CD4-positive, alpha-beta T cell treated with Interleukin-4 for 1 hour (primary cell): ENCODE results near the gene ZNF362.
A peak's percentile ranks its signal among the peaks of the same experiment; 100 is the strongest.

Source experiments
- DNase-seq, 2 donors: peaks; one replicate each; pipeline ENCODE4 v3.0.0-alpha.2; 2020 to 2022

The ZNF362 gene

GRCh38 chr1:33330361-33330890 is 74.1 kb downstream of the ZNF362 start:
- DNase-seq: no peak

GRCh38 chr1:33330906-33331305 is 74.6 kb downstream of the ZNF362 start:
- DNase-seq: no peak

GRCh38 chr1:33331444-33332356 is 75.4 kb downstream of the ZNF362 start:
- DNase-seq: no peak

GRCh38 chr1:33332357-33332789 is 76.1 kb downstream of the ZNF362 start:
- DNase-seq: no peak

- DNase-seq: no peak
These were observed 76.6 kb downstream of the ZNF362 start for GRCh38 chr1:33332881-33333280.

GRCh38 chr1:33334081-33334552 is 77.8 kb downstream of the ZNF362 start:
- no peak for DNase-seq

DNA sequence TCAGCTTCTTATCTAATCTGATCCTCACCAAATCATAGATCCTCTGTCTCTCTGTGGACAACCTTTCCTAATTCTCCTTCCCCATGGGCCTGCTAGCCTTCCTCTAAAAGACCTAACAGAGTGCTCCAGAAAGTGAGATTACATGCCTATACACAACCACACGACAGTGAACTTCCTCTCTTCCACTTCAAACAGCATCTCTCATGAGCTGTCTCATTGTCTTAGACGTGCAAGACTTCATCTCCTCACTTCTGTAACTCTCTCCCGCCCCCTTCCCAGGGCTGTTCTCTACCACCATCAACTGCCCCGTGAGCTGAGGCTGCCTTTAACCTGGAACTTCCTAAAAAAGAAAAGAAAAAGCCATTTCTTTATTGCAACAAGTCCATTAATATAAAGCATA is 78.7 kb downstream of the ZNF362 start:
- DNase-seq: no peak

DNA sequence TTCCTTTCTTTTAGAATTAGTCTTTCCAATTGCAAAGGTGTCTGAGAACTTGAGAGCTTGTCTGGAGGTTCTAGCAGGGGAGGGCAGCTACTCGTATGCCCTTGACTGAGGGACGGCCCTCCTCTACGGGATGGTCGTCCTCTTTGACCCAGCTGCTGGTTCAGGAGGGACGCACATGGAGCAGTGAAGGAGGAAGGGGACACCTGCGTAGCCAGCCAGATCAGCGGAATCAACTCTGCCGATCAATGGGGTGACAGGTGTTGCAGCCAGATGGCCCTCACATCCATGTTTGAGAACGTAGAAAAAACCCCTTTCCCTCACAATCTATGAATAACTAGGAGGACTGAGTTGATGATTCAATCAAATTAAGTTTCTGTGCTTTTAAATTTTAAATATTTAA is 80.3 kb downstream of the ZNF362 start:
- DNase-seq: no peak

- no peak for DNase-seq
These were observed 81.1 kb downstream of the ZNF362 start for GRCh38 chr1:33337441-33337840.

DNA sequence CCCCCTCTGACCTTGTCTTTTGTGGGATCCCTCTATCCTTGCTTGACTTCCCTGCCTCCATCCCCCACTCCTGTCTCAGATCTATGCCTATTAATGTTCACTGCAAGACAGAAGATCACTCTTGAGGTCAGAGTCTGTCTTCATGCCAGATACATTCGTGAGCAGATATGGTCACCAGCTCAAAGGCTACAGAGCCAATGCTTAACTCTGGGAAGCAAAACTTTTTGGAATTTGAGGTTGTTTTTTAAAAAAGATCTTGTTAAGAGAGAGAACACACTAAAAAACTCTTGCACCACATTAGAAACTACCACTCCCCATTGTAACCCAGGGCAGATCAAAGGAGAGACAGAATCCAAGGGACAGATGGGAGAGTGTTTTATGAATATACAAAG is 81.8 kb downstream of the ZNF362 start:
- no peak for DNase-seq

GRCh38 chr1:33338440-33339211 is 82.3 kb downstream of the ZNF362 start:
- DNase-seq: peak in 1 of 2 donors; percentile 30

DNA sequence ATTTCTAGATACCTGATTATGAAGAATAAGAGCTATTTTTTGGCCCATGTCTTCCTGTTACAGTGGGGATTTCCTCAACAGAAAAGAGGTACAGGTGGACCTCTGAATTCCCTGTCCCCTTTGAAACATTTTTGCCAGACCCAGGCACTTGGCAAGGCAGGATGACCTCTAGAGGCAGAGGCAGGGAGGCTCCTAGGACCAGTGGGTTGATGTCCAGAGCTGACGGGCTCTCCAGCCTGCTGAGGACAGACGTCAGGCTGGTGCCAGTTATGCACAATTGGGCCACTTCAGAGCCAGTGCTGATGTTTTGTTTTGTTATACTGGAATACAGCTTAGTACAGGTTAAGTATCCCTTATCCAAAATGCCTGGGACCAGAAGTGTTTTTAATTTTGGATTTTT is 83.1 kb downstream of the ZNF362 start:
- no peak for DNase-seq

DNA sequence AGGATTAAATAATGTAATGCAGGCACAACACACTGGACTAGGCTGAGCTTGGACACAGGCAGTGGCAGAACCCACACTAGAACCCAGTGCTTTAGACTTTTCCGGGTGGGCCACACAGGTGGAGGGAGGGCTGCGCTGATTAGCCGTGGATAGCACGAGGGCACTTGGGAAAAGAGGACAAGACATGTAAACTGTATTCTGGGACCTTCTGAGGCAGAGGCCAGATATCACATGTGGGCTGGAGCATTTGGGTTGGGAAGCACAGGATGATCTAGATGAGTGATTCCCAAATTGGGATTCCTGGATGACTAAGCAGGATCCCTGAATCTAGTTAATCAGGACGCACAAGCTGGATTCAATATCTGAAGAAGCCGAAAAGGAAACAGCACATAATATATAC is 84.9 kb downstream of the ZNF362 start:
- no peak for DNase-seq

DNA sequence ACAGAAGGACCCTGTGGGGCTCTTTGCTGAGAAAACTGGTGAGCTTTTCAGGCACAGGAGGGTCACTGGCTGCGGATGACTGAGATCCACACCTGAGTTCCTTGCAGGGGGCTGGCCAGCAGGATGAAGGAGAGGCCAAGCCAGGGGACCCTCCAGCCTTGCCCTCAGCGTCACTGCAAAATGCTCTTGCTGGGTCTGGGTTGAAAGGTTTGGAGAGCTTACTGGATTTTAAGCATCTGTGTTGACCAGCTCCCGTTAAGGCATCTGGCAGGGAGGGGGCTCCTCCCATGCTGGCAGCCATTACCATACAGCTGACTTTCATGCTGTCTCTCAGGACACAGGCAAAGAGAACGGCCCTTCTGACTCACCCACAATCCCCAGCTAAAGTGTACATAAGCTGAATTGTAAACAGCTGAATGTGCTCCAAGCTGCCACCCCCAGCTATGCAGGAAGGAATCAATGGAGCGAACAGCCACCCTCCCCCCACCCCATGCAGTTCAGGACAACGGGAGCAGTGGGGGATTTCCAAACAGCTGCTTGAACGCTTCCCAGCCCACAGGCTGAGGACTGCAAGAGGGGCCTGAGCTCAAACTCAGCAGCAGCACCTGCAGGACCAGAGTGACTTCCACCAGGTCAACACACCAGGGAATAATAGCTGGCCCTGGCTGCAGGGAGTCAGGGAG is 85.9 kb downstream of the ZNF362 start:
- no peak for DNase-seq

GRCh38 chr1:33343539-33343938 is 87.2 kb downstream of the ZNF362 start:
- DNase-seq: no peak

DNA sequence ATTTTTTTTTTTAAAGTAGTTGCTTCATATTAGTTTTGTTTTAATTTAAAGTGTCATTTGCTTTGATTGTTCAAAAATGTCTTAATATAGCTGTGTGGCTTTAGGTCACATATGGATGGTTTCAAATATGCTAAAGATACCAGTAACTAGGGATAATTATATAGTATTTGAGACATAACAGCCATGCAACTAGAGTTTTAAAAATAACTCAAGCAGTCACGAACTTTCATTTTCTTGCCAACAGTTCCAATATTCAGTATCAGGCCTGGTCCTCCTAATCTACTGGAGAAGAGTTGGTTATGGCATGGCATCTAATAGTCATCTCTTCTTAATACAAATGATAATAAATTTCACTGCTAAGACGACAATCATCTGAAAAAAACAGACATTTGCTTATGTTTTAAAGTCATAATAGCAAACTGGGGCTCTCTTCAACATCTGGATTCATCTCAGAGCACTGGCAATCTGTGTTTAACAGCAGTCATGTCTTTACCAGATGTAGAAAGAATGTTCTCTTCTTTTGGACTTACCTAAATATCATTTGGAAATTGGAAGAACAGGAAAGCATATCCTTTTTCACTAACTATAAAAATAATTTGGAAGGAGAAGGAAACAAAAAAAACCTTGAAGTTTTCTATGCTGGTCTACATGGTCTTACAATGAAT is 88.7 kb downstream of the ZNF362 start:
- no peak for DNase-seq

DNA sequence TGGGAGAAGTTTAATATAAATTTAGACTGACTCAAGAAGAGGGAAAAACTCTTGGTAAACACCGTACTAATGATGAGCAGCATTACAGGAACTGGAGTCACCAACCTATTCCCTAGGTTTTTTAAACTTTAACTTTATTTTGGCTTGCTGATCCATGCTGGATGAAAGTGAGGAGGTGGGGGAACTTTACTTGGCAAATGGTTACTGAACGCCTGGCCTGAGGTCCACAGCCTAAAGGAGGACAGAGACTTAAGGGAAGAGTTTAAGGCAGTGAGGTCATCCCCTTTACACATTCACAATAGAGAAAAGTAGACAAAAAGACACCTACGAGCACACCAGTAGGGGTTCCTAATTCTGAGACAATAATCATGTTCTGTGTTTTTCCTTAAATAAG is 90.2 kb downstream of the ZNF362 start:
- DNase-seq: no peak

DNA sequence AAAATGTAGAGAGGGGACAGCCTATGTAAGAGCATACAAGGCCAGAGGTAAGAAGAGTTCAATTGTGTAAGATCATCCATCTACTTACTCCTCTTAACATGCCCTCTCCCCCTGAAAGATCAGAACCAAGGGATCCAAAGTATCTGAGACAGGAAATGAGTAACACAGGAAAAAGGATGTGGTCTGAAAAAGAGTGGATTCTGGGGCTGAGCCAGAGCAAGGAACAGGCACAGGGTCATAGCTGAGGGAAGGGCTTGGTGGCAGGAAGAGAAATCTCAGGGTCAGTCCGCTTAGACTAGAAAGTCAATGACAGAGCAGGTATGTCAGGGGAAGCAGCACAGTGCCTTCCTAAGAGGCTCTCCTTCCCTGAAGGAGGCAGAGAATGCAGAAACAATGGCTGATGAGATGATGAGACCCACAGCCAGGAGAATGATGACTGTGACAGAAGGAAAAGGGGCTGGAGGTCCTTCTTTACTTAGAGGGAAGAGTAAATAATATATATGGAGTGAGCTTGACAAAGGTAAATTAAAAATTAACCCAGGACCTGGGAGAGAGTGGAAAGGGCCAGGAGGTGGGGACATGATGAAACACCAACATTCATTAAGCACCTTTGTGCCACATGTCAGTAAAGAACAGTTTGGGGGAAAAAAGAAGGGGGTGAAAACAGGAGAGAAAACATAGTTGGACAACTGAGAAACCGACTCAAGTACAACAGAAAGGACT is 90.8 kb downstream of the ZNF362 start:
- DNase-seq: no peak

DNA sequence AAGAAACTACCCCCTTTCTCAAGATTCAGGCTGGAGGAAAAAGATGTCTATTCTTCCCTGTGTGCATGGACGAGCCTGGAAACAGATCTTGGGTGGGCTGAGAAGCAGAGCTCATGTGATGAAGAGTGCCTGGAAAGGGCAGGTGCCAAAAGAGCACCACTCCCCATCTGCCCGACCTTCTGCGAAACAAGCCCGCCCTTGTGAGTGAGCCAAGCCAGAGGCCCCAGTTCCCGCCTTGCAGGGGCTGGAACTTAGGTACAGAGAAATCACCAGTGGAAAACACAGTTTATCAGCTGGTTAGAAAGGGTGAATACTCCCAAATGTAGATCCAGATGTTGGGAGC is 91.3 kb downstream of the ZNF362 start:
- no peak for DNase-seq

DNA sequence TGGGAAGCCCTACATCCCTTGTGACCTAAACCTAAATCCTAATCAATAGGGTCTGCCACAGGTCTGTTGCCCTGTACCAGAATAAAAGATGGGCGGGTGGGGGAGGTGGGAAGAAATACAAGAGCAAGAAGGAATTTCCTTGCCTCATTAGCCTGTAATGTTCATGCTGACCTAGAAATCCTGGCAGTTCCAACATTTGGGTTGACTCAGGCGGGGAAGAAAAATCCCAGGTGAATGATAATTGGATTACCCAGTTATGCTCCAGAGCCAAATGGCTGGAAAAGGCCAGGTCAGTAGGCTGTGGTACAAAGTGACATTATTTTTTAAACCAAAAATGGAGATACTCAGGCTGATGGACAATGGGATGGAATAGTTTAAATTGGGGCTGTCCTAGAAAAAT is 91.9 kb downstream of the ZNF362 start:
- no peak for DNase-seq

DNA sequence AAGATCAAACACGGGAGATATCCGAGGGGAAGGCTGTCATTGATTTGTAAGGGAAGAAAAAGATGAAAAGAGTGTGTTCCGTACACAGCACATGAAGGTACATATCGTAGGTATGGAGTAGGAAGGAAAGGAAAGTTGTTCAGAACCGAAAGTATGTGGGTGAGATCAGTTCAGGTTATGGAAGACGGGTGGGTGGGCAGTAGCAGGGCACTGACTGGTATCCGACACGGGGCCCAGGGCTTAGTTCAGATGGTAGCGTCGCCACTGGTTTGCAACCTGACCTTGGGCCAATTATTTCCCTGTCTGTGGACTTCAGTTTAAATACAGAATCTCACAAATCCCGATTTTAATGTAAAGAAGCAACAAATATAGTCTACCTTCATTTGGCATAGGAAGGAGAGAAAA is 92.4 kb downstream of the ZNF362 start:
- DNase-seq: peak in 1 of 2 donors; percentile 27
